BJ (cell line): ENCODE measurements around the gene RUNX2. TPM values are rescaled to one million over a fixed set of nuclear protein-coding genes. Genes with fewer than 3 reads are reported as not detected.

Source experiments
- CTCF ChIA-PET: fragments of 350-600 bp; formaldehyde crosslinking; extraction: SDS; loops from one replicate; lab custom pipeline; 2021; ENCODE audit warnings: antibody characterized with exemption, inconsistent platforms; lab: Yijun Ruan, JAX
- POLR2A ChIA-PET: fragments of 300-600 bp; sonication (Branson Sonifier 250); formaldehyde crosslinking; extraction: SDS; loops from one replicate; lab custom pipeline; 2021; ENCODE audit warnings: antibody characterized with exemption; lab: Charles Lee
- DNase-seq: peaks from one replicate; pipeline ENCODE4 v3.0.0-alpha.2; 2011; ENCODE audit warnings: low read depth
- H3K27me3 ChIP-seq: 2 replicates; pipeline ENCODE4 v1.6.0; 2011; ENCODE audit warnings: low read length; ENCODE audit not compliant: control insufficient read depth, insufficient read depth
- H3K36me3 ChIP-seq: 2 replicates; pipeline ENCODE4 v1.5.1; 2011; ENCODE audit warnings: low read length; ENCODE audit not compliant: control insufficient read depth, insufficient read depth
- H3K4me3 ChIP-seq: 2 replicates; pipeline ENCODE4 v1.5.1; 2011; ENCODE audit warnings: low read depth, mild to moderate bottlenecking, control low read depth, low read length
- CTCF ChIP-seq: IDR thresholded peaks from 2 replicates; pipeline ENCODE4 v1.5.1; 2011; ENCODE audit warnings: low read depth, mild to moderate bottlenecking, control low read depth, inconsistent platforms, low read length, moderate library complexity; ENCODE audit not compliant: insufficient read depth
- polyA plus RNA-seq: library from polyadenylated mRNA; depleted of rRNA; stranded (reverse); fragments of >200 nt; gene quantifications from 2 replicates; pipeline ENCODE4 v1.2.3, GENCODE V29; 2011

RUNX2 gene
- polyA plus RNA-seq, 1 experiment = 1.5 TPM

DNA sequence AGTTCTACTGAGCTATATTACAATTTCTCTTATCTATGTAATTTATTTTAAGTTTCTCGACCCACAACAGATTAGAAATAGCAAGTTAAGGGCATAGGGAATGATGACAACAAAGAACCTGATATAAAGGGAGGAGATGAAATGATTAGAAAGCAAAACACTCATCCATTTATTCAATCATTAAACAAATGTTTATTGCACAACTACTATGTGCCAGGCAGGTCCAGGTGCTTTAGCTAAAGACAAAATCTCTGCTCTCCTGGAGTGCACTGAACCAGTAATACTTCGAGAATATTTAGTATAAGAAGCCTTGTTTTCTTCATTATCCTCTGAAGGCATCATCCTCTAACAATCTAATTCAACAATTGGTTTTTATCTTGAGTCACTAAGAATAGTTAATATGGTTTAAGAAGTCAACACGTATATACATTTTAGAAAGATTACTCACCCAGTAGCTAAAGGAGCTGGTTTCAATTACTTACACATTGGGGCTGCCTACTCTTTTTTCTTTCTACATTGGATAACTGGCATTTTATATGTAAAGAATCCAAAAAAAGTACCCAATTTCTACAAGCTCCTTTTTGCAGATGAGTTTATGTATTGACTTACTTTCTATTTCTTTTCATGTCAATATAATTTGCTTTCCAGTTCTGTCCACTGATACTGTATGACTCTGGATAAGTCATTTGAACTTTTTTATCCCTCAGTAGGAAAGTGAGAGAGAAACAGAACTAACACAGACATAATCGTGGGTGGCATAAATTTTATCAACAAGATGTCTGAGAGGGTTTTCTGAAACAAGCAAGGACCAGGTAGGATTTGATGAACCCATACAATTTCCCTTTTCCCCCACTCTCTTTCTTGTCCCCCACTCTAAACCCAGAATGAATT lies 375.0 kb downstream of the RUNX2 start:
- no peak overlapping the region for H3K4me3 ChIP-seq
- TF ChIP-seq CTCF = no peak
- no peaks in the 10 kb centered on the region for H3K36me3 ChIP-seq
- no peak for DNase-seq
- no peaks in the 10 kb centered on the region for H3K27me3 ChIP-seq
- ChIA-PET POLR2A (no interaction called here), CTCF (interaction anchor here (0.6 to 1.7 kb wide), 6 partner anchors 12 to 1227 kb away, joined by 3 to 6 read pairs (median 4); no protein-coding TSS in a partner anchor)

DNA sequence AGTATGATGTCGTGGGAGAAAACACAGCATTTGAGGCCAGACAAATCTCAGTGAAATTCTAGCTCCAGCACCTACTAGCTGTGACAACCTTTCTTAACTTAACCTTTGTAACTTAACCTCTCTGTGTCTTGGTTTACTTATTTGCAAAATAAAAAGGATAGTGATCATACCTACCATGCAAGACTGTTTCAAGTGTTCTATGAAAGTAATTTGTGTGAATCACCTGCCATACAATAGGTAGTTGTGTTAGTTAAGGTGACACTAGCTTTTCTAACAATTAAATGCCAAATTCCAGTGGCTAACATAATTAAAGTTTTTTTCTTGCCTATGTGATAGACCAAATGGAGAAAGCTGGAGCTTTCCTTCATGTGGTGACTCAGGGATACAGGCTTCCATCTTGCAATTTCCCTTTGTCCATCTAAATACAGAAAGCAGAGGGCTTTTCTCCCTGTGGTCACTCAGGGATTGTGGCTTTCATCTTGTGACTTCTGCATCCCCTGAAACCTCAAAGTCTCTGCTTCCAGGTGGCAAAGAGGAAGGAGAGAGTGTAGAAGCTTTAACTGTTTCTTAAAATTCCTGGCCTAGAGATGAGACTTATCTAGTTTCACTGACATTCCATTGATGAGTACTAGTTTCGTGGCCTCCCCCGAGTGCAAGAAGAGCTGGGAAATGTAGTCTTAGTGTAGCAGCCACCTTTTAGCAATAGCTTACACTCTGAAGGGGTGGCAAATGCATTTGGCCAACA lies 376.1 kb downstream of the RUNX2 start:
- Histone ChIP-seq H3K36me3 (no peaks in the 10 kb centered on the region), H3K27me3 (no peaks in the 10 kb centered on the region), H3K4me3 (no peak overlapping the region)
- CTCF ChIA-PET = interaction anchor here (0.8 to 1.6 kb wide), 3 partner anchors 10 to 1228 kb away, joined by 3 to 6 read pairs (median 3); no protein-coding TSS in a partner anchor
- POLR2A ChIA-PET = no interaction called here
- no peak for DNase-seq
- TF ChIP-seq CTCF = no peak

- Histone ChIP-seq H3K27me3 (no peaks in the 10 kb centered on the region), H3K36me3 (no peaks in the 10 kb centered on the region), H3K4me3 (no peak overlapping the region)
- no peak for DNase-seq
- ChIA-PET POLR2A (interaction anchor here (0.6 kb wide), 1 partner anchor 328 kb away, joined by 3 read pairs; the partner anchor contains the start of gene SUPT3H), CTCF (interaction anchor here (1.6 kb wide), 1 partner anchor 9 kb away, joined by 6 read pairs; no protein-coding TSS in a partner anchor)
- TF ChIP-seq CTCF = no peak
Observed at GRCh38 chr6:45705137-45705855, 377.2 kb downstream of the RUNX2 start.

DNA sequence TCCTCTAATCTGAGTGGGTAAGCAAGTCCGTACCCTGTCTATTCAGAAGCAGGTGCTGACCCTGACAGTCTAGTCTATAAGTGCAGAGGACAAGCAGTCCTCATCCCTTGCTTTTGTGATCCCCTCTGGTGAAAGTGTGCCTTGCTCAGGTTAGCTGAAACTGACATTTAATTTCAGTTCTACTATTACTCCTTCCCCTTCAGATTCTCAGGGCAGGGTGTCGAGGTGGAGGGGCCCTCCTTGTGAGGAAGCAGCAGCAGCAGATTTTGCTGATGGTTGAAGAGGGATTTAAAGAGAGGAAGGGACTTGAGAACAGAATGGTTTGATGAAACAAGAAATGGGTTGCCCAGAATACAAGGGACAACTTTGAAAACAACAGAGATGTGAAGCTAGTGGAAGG lies 378.2 kb downstream of the RUNX2 start:
- H3K36me3 ChIP-seq = no peaks in the 10 kb centered on the region
- no peak for DNase-seq
- no peak for TF ChIP-seq CTCF
- ChIA-PET POLR2A (no interaction called here), CTCF (interaction anchor here (0.6 kb wide), 1 partner anchor 1251 kb away, joined by 3 read pairs; no protein-coding TSS in a partner anchor)
- H3K4me3 ChIP-seq = no peak overlapping the region
- no peaks in the 10 kb centered on the region for H3K27me3 ChIP-seq
